DMS153 (cell line): ENCODE measurements around the gene LPIN3.

Source experiments
- DNase-seq: peaks from one replicate; lab custom pipeline; 2025; lab: John Stamatoyannopoulos, UW

The LPIN3 gene

DNA sequence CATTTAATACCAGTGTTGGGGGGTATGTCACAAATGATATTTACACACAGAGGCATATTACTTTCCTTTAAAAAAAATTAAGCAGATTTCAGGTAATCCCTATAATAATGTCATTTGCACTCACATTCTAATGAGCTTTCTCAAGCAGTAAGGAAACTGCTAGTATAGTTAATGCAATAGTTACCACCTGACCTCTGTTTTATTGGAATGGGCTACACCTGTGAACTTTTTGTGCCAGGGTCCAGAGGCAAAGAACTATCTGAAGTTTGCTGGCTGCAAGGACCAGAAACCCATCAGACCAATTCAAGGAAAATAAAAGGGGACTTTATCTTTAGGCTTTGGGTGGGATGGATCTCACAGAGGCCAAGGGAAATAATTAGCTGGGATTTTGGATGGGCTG lies 20.2 kb upstream of the LPIN3 start:
- no peak for DNase-seq

- no peak for DNase-seq
These were observed 19.6 kb upstream of the LPIN3 start for GRCh38 chr20:41320976-41321375.

DNA sequence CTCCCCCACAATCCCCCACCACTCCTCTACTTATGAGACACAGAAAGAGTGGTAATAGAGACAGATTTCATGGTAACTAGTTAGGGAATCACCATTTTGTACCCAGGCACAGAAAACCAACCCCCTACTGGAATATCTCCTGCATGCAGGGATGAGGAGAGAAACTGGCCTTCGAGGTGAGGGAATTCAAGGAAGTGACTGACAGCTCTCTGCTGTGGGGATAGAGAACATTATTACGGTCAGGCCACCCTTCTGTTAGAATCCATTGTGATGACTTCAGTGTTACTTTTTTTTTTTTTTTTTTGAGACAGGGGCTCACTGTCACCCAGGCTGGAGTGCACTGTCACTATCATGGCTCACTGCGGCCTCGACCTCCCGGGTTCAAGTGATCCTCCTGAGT lies 13.4 kb upstream of the LPIN3 start:
- no peak for DNase-seq

DNA sequence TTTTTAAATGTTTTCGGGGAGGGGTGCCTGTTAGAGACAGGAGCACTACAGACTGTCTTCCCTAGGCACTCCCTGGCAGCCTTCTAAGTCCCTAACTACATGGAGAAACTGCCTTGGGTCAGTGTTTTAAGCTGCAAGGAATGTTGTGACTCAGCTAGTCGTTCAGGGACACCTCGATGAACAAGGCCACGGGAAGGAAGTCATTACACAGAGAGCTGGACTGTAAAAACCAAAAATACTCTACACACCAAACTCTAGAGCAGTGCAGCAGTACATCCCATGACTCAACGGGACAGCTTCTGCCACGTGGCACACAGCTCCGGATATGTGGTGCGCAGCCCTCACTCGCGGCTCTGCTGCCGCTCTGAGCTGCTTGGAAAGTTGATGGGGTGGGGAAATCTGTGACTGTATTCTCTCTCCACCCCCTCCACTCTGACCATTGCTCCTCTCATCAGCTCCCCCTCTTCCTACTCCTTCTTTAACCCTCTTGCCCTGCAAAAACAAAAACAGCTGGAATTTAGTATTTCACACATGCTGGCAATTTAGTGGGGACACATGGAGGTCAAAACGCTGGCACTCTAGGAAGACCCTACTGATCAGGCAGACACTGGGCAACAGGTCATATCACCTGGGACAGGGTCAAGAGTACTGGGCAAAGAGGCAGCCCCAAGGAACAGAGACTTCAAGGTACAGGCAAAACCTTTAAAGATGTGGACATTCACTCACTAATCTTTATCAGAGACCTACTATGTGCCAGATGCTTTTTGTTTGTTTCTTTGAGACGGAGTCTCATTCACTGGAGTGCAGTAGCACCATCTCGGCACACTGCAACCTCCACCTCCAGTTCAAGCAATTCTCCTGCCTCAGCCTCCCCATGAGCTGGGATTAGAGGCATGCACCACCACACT lies 10.9 kb upstream of the LPIN3 start:
- DNase-seq, result no peak

GRCh38 chr20:41330343-41330720 lies 10.3 kb upstream of the LPIN3 start:
- DNase-seq, result no peak

- no peak for DNase-seq
These were observed 9.7 kb upstream of the LPIN3 start for GRCh38 chr20:41330941-41331340.

GRCh38 chr20:41331731-41332130 lies 8.9 kb upstream of the LPIN3 start:
- DNase-seq, result no peak

- no peak for DNase-seq
These were observed 6.6 kb upstream of the LPIN3 start for GRCh38 chr20:41334036-41334435.

DNA sequence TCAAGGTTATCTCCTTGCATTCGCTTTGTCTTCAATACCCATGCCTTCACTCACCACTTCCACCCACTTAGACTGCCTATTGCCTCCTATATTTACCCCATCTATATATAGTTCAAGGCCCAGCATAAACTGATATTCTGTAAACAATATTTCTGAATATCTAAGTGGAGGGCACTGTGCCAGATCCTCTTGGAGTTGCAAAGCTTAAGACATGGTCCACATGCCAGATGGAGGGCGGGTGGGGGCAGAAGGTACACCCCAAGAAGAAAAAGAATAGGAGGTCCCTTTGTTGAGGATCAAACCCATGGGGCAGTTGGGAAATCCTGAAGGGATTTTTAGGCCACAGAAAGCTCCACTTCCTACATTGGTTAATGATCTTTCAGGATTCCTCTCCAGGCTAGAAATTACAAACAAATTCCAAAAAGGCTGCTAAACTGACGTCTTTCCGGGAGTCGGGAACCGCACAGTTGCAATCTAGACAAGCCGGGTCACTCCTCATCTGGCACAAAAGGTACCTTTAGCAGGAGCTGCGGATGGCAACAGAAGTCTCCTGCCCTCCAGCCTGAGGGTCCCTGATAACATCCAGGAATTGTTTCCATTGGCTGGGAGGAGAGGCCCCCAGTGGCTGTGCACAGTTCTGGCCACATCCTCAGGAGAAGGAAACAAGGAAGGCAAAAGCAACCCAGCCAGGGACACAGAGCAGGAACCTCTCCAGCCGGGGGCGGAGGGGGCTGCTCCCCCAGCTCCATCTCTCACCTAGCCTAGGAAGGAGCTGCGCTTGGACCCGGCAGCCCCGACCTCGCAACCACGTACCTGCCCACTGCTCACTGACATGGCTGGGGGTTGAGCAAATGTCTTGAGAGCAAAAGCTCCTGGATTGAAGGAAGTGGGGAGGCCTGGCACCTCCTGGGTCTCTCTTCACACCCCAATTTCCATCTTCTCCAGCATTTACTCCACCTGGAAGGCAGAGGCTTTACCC lies 5.9 kb upstream of the LPIN3 start:
- DNase-seq, result no peak

GRCh38 chr20:41335591-41335990 lies 5.0 kb upstream of the LPIN3 start:
- DNase-seq, result no peak

DNA sequence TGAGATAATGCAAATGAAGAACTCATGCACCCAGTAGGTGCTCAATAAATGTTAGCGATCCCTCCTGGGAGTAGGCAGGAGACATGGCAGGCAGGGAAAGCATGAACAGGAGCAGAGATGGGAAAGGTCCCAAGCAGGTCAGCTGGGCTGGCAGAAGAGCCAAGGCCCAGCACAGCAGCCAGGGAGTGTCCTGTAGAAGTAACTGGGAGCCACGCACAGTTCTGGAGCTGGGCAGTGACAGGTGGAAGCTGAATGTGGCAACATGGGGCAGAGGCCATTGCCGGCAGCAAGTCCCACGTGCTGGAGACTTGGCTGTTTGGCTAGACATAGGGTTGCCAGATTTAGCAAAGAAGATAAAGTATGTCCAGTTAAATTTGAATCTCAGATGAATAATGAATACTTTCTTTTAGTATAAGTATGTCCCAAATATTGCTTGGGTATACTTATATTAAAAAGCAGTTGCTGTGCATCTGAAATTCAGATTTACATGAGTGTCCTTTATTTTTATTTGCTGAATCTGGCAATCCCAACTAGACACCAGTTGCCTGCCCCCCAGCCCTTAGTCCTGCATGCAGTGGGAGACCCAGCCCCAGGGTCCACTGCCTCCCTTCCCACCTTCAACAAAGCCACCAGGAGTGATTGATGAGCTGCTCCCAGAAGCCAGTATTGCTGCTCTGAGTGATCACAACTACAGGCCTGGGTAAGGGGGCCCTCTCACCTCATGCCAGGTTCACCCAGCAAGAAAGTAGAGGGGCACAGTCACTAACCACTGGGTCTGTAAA lies 3.7 kb upstream of the LPIN3 start:
- no peak for DNase-seq

DNA sequence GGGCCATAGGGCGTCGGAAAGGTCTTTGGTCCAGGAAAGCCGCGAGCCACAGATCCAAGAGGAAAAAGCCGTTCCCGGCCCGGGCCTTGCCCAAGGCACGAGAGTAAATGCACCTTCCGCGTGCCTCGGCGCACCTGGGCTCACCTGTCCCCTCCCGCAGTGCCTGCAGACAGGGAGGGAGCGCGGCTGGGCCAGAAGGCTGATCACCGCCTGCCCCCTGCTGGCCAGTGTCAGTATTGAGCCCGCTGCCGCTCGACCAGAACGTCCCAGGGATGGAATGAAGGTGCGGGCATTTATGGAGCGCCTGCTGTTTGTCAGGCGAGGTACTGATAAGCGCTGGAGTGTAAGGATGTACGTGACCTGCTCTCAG lies 679 bp upstream of the LPIN3 start:
- DNase-seq, result peak; percentile 78

DNA sequence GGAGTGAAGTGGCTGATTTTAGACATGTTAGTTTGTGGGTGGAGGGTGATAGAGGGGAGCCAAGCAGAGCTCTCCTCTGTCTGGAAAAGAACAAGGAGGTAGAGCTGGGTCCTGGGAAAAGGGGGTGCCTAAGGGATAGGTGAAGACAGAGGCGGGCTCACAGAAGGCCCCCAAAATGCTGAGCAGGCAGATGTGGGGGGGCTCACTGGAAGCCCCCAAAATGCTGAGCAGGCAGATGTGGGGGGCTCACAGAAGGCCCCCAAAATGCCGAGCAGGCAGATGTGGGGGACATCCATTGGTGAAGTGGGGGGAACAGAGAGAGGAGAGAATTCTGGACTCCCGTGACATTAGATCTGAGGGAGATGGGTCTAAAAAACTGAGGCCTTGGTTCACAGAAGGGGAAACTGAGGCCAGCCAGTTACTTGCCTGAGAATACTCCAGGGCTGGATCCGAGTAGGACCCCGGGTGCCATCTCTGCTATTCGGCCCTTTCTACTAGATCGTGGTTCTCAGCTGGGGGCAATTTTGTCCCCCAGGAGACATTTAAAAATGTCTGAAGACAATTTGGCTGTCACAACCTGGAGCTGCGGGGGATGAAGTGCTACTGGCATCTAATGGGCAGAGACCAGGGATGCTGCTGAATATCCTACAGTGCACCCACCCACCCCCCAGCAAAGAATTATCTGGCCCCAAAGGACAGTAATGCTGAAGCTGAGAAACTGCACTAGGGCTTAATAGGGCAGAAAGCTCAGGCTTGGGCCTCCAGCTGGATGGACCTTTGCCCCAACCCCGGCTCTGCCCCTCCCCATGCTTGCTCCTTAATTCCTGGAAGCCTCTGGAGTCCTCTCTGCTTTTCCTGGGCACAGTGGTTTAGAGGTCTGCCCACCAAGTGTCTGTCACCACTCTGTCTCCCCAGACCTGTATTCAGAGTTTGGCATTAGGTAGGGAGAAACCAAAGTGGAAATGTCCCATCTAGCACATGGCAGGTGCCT lies 2.1 kb downstream of the LPIN3 start:
- DNase-seq, result no peak

DNA sequence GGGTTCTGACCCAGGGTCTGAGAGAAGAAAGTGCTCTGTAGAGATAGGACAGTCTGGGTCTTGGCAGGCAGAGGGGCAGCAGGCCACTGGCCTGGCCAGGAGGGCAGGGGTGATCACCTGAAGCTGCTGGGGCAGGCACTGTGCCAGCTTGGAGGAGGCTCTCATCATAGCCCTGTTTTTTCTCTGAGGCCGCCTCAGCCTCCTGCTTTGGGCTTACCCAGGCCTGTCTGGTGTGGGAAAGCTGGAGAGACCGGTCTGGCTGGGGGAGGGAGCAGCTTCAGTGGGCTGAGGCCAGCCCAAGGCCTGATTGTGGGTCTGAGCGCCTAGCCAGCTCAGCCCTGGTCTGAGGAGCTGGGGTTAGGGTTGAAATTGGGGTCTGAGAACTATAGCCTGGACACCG lies 3.9 kb downstream of the LPIN3 start:
- no peak for DNase-seq

DNA sequence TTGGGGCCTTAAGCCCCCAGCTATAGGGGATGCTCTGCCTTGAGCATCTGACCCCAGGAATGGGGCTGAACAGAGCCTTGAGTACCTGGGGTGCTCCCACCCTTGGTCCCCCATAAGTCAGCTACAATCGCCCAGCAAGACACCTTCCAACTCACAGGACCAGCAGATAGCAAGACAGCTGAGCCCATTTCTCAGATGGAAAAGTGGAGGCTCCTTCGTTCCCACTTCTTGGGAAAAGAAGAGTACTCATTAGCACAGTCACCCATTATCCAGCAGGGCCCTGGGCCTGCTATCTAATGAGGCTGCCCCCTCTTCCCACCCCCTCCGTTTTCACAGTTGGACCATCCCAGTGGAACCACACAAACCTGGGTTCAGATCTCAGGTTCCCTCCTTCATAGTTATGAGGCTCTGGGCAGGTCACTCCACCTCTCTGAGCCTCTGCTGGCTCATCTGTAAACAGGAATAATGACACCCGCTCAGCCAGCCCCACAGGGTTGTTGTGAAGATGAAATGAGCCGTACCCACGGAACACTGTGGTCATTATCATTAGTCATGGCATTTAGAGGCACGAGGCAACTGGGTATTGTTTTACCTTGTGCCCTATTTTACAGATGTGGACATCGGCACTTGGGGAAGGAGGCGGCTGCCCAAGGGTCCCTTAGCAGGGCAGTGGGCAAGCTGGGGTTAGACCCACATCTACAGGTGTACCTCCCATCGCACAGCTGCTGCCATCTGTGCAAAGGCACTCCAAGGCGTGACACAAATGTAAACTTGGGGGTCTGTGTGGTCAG lies 4.5 kb downstream of the LPIN3 start:
- DNase-seq, result no peak

DNA sequence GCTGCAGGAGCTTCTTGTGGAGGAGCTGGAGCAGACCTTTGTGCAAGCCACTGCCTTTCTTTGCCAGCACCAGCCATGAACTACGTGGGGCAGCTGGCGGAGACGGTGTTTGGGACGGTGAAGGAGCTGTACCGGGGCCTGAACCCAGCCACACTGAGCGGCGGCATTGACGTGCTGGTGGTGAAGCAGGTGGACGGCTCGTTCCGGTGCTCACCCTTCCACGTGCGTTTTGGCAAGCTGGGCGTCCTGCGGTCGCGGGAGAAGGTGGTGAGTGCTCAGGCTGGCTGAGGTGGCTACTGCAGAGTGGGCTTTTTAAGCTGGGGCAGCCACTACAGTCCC lies 5.1 kb downstream of the LPIN3 start:
- no peak for DNase-seq

GRCh38 chr20:41347523-41348429 lies 7.2 kb downstream of the LPIN3 start:
- DNase-seq, result no peak

DNA sequence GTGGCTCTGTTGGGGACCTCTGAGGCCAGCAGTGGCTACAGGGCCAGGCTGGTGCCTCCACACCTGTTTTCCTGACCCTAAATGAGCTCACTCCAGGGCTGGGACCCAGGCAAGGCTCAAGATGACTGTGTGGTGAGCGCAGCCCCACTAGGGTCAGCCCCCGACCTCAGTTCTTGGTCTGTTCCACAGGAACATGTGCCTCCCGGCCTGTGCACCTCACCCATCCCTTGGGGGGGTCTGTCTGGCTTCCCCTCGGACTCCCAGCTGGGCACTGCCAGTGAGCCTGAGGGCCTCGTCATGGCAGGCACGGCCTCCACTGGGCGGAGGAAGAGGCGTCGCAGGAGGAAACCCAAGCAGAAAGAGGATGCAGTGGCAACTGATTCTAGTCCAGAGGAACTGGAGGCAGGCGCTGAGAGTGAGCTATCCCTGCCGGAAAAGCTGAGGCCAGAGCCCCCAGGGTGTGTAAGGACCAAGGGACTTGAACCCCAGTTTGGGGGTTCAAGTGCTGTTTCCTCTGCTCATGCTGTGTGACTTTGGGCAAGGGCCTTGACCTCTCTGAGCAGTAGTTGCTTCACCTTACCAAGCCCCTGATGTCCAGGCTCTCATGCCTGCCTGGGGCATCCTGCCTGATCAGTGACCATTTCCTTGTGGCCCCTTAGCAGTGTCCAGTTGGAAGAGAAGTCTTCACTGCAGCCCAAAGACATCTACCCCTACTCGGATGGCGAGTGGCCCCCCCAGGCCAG lies 8.0 kb downstream of the LPIN3 start:
- DNase-seq, result no peak
